Skeletal muscle satellite cell (primary cell): ENCODE results near the gene EFCAB3.
"Not testable (repeated sequence)": the region's sequence is repeated elsewhere in the genome, so short reads cannot be mapped to it uniquely, and the experiment has no call there.

Source experiments
- H3K27me3 ChIP-seq: 2 replicates; pipeline ENCODE4 v1.7.0; 2013; ENCODE audit warnings: low read length; ENCODE audit not compliant: control insufficient read depth, insufficient read depth
- H3K36me3 ChIP-seq: 2 replicates; pipeline ENCODE4 v1.7.0; 2013; ENCODE audit warnings: mild to moderate bottlenecking, control low read depth, low read length; ENCODE audit not compliant: insufficient read depth
- H3K4me1 ChIP-seq: 2 replicates; pipeline ENCODE4 v1.7.0; 2013; ENCODE audit warnings: low read length; ENCODE audit not compliant: control insufficient read depth, insufficient read depth
- H3K4me2 ChIP-seq: 2 replicates; pipeline ENCODE4 v1.7.0; 2013; ENCODE audit warnings: mild to moderate bottlenecking, low read length
- H3K4me3 ChIP-seq: 2 replicates; pipeline ENCODE4 v1.7.0; 2013; ENCODE audit warnings: low read length
- H3K9ac ChIP-seq: 2 replicates; pipeline ENCODE4 v1.7.0; 2013; ENCODE audit warnings: mild to moderate bottlenecking, low read depth, low read length, moderate library complexity
- H3K9me3 ChIP-seq: replicated peaks from 2 replicates; pipeline ENCODE4 v1.7.0; 2013; ENCODE audit warnings: mild to moderate bottlenecking, control low read depth, low read length

The EFCAB3 gene

GRCh38 chr17:62426214-62426613, 45.9 kb downstream of the EFCAB3 start:
- not testable (repeated sequence) for H3K4me1 ChIP-seq, H3K9me3 ChIP-seq, H3K36me3 ChIP-seq, H3K4me3 ChIP-seq, H3K4me2 ChIP-seq, H3K9ac ChIP-seq, H3K27me3 ChIP-seq

GRCh38 chr17:62435251-62435650, 54.9 kb downstream of the EFCAB3 start:
- H3K9me3 ChIP-seq, H3K36me3 ChIP-seq, H3K27me3 ChIP-seq, H3K4me3 ChIP-seq, H3K9ac ChIP-seq, H3K4me1 ChIP-seq, H3K4me2 ChIP-seq: not testable (repeated sequence)

- not testable (repeated sequence) for H3K9me3 ChIP-seq, H3K4me1 ChIP-seq, H3K4me3 ChIP-seq, H3K4me2 ChIP-seq, H3K9ac ChIP-seq, H3K27me3 ChIP-seq
- peaks cover 22% of the 10 kb centered on the region for H3K36me3 ChIP-seq
Measured at GRCh38 chr17:62441181-62441580, 60.8 kb downstream of the EFCAB3 start.

GRCh38 chr17:62444063-62444462, 63.7 kb downstream of the EFCAB3 start:
- Histone ChIP-seq H3K9me3 (no peaks in the 10 kb centered on the region), H3K4me3 (no peak overlapping the region), H3K9ac (no peak overlapping the region), H3K36me3 (peaks cover 28% of the 10 kb centered on the region), H3K4me2 (no peak overlapping the region), H3K27me3 (no peaks in the 10 kb centered on the region), H3K4me1 (no peaks in the 10 kb centered on the region)

GRCh38 chr17:62445791-62446190, 65.4 kb downstream of the EFCAB3 start:
- H3K4me3 ChIP-seq, H3K9ac ChIP-seq, H3K4me2 ChIP-seq, H3K27me3 ChIP-seq, H3K4me1 ChIP-seq, H3K9me3 ChIP-seq: not testable (repeated sequence)
- H3K36me3 ChIP-seq: peaks cover 28% of the 10 kb centered on the region

- H3K9ac ChIP-seq, H3K27me3 ChIP-seq, H3K4me2 ChIP-seq, H3K4me3 ChIP-seq, H3K9me3 ChIP-seq, H3K4me1 ChIP-seq, H3K36me3 ChIP-seq: not testable (repeated sequence)
Measured at GRCh38 chr17:62452195-62452594, 71.8 kb downstream of the EFCAB3 start.

- not testable (repeated sequence) for H3K27me3 ChIP-seq, H3K9ac ChIP-seq, H3K4me2 ChIP-seq, H3K36me3 ChIP-seq, H3K4me3 ChIP-seq, H3K4me1 ChIP-seq, H3K9me3 ChIP-seq
Measured at GRCh38 chr17:62453041-62453440, 72.7 kb downstream of the EFCAB3 start.

GRCh38 chr17:62453656-62454055, 73.3 kb downstream of the EFCAB3 start:
- not testable (repeated sequence) for H3K9me3 ChIP-seq, H3K4me2 ChIP-seq, H3K4me3 ChIP-seq, H3K36me3 ChIP-seq, H3K4me1 ChIP-seq, H3K9ac ChIP-seq, H3K27me3 ChIP-seq

- not testable (repeated sequence) for H3K36me3 ChIP-seq, H3K9ac ChIP-seq, H3K4me2 ChIP-seq, H3K27me3 ChIP-seq, H3K4me3 ChIP-seq, H3K9me3 ChIP-seq, H3K4me1 ChIP-seq
Measured at GRCh38 chr17:62454111-62454510, 73.8 kb downstream of the EFCAB3 start.

GRCh38 chr17:62456016-62456415, 75.7 kb downstream of the EFCAB3 start:
- Histone ChIP-seq H3K9me3 (no peaks in the 10 kb centered on the region), H3K36me3 (no peaks in the 10 kb centered on the region), H3K4me2 (no peak overlapping the region), H3K27me3 (no peaks in the 10 kb centered on the region), H3K4me3 (no peak overlapping the region), H3K4me1 (no peaks in the 10 kb centered on the region), H3K9ac (no peak overlapping the region)

- H3K9ac ChIP-seq, H3K9me3 ChIP-seq, H3K27me3 ChIP-seq, H3K4me2 ChIP-seq, H3K36me3 ChIP-seq, H3K4me1 ChIP-seq, H3K4me3 ChIP-seq: not testable (repeated sequence)
Measured at GRCh38 chr17:62458483-62458882, 78.1 kb downstream of the EFCAB3 start.

- not testable (repeated sequence) for H3K27me3 ChIP-seq, H3K4me2 ChIP-seq, H3K4me1 ChIP-seq, H3K4me3 ChIP-seq, H3K36me3 ChIP-seq, H3K9ac ChIP-seq, H3K9me3 ChIP-seq
Measured at GRCh38 chr17:62464422-62464821, 84.1 kb downstream of the EFCAB3 start.

GRCh38 chr17:62465271-62465670, 84.9 kb downstream of the EFCAB3 start:
- not testable (repeated sequence) for H3K9ac ChIP-seq, H3K4me3 ChIP-seq, H3K27me3 ChIP-seq, H3K9me3 ChIP-seq, H3K4me2 ChIP-seq, H3K36me3 ChIP-seq, H3K4me1 ChIP-seq
